ENCODE results near the gene SAMD11.

- TF ChIP-seq CTCF (IDR thresholded peaks at IDR 0.05), result no peak
- TF ChIP-seq POLR2A (IDR thresholded peaks at IDR 0.05), result no peak
- TF ChIP-seq EP300 (IDR thresholded peaks at IDR 0.05), result no peak
Measured at GRCh38 chr1:902802-903201, 20.9 kb upstream of the SAMD11 start.
